Endodermal cell (in vitro differentiated cells): Measurements from ENCODE around the gene FOXE3. TPM values are rescaled to one million over a fixed set of nuclear protein-coding genes. Genes with fewer than 3 reads are reported as not detected.

Source experiments
- DNase-seq: peaks from one replicate; pipeline ENCODE4 v3.0.0-alpha.2; 2017
- H3K27ac ChIP-seq: 2 replicates; pipeline ENCODE4 v1.5.1; 2013; ENCODE audit warnings: mild to moderate bottlenecking, low read depth, low read length, moderate library complexity
- H3K27me3 ChIP-seq: 2 replicates; pipeline ENCODE4 v1.6.1; 2013; ENCODE audit warnings: mild to moderate bottlenecking, low read length, moderate library complexity; ENCODE audit not compliant: insufficient read depth, control insufficient read depth, poor library complexity, severe bottlenecking
- H3K36me3 ChIP-seq: 2 replicates; pipeline ENCODE4 v1.7.0; 2013; ENCODE audit warnings: mild to moderate bottlenecking, low read length, moderate library complexity; ENCODE audit not compliant: control insufficient read depth, insufficient read depth
- H3K4me1 ChIP-seq: one replicate; pipeline ENCODE4 v1.7.0; 2013; ENCODE audit warnings: low read length; ENCODE audit not compliant: control insufficient read depth, insufficient read depth
- H3K4me3 ChIP-seq: 2 replicates; pipeline ENCODE4 v1.5.1; 2013; ENCODE audit warnings: mild to moderate bottlenecking, low read length, moderate library complexity
- H3K9ac ChIP-seq: 2 replicates; pipeline ENCODE4 v1.6.1; 2013; ENCODE audit warnings: mild to moderate bottlenecking, low read length, moderate library complexity; ENCODE audit not compliant: poor library complexity, severe bottlenecking; ENCODE audit errors: extremely low read depth
- H3K9me3 ChIP-seq: 2 replicates; pipeline ENCODE4 v1.6.1; 2013; ENCODE audit warnings: mild to moderate bottlenecking, low read length, moderate library complexity; ENCODE audit not compliant: control insufficient read depth
- H3K27ac Mint-ChIP-seq: 2 replicates; pipeline ENCODE4 v1.8.0; 2020; ENCODE audit warnings: mixed read lengths
- H3K27me3 Mint-ChIP-seq: 2 replicates; pipeline ENCODE4 v1.8.0; 2021; ENCODE audit warnings: mild to moderate bottlenecking, mixed read lengths; ENCODE audit not compliant: insufficient read depth
- H3K36me3 Mint-ChIP-seq: 2 replicates; pipeline ENCODE4 v1.8.0; 2020; ENCODE audit warnings: low read depth, mixed read lengths
- H3K4me1 Mint-ChIP-seq: 2 replicates; pipeline ENCODE4 v1.8.0; 2020; ENCODE audit warnings: mixed read lengths
- H3K4me3 Mint-ChIP-seq: 2 replicates; pipeline ENCODE4 v1.8.0; 2020; ENCODE audit warnings: mild to moderate bottlenecking, moderate library complexity, mixed read lengths
- H3K9me3 Mint-ChIP-seq: 2 replicates; pipeline ENCODE4 v1.8.0; 2020; ENCODE audit warnings: mild to moderate bottlenecking, mixed read lengths
- CTCF ChIP-seq: fragments of 200-600 bp; sonication (generic); conservative IDR thresholded peaks from 2 replicates; pipeline ENCODE4 v1.5.0; 2021; ENCODE audit warnings: antibody characterized with exemption, mild to moderate bottlenecking
- WGBS, 2 experiments: methylation state at CpG; one replicate each; pipeline versions ENCODE4 v1.1.5 to v1.1.7; 2013; ENCODE audit warnings: missing lambda C conversion rate in 2 of 2, mixed read lengths in 1 of 2; ENCODE audit not compliant: insufficient coverage in 1 of 2, insufficient read length in 1 of 2; 5-methylcytosine and 5-hydroxymethylcytosine counted together
- total RNA-seq, 2 donors: library from RNA; stranded (reverse); fragmentation: NEBNext Ultra II Directional in 1 of 2; extraction: Animal tissue kit (Norgen Biotek cat#: 25700) in 1 of 2; gene quantifications; 2 replicates in 1 of 2; 3 replicates in 1 of 2; pipeline ENCODE4 v1.2.1, GENCODE V29; 2021

The FOXE3 gene
- total RNA-seq, 2 donors from 2014 or later: not detected

GRCh38 chr1:47431534-47431933, 15.4 kb downstream of the FOXE3 start:
- Histone ChIP-seq H3K27me3 (peaks cover 67% of the 10 kb centered on the region), H3K9ac (no peak overlapping the region), H3K4me3 (no peak overlapping the region), H3K27ac (no peak overlapping the region), H3K36me3 (no peaks in the 10 kb centered on the region), H3K9me3 (no peaks in the 10 kb centered on the region), H3K4me1 (peaks cover 8% of the 10 kb centered on the region)
- peak; percentile 89 for DNase-seq
- Mint-ChIP-seq H3K27ac (no peak overlapping the region), H3K4me1 (peaks cover 34% of the 10 kb centered on the region), H3K36me3 (no peaks in the 10 kb centered on the region), H3K9me3 (no peaks in the 10 kb centered on the region), H3K27me3 (peaks cover 94% of the 10 kb centered on the region), H3K4me3 (no peak overlapping the region)
- WGBS, 2 experiments: 96 to 100% methylated on average over 1 of the region's 1 CpG
- TF ChIP-seq CTCF: no peak

- peak overlapping the region; percentile 33 for H3K27ac Mint-ChIP-seq
- H3K4me3 Mint-ChIP-seq: peak overlapping the region; percentile 45
- H3K27me3 Mint-ChIP-seq: peaks cover 91% of the 10 kb centered on the region
- Histone ChIP-seq H3K27ac (no peak overlapping the region), H3K9ac (no peak overlapping the region), H3K27me3 (peaks cover 76% of the 10 kb centered on the region), H3K36me3 (no peaks in the 10 kb centered on the region), H3K9me3 (no peaks in the 10 kb centered on the region), H3K4me1 (peaks cover 8% of the 10 kb centered on the region), H3K4me3 (peak overlapping the region; percentile 60)
- peak; percentile 97 for DNase-seq
- no peaks in the 10 kb centered on the region for H3K9me3 Mint-ChIP-seq
- TF ChIP-seq CTCF: peak; percentile 91
- H3K36me3 Mint-ChIP-seq: no peaks in the 10 kb centered on the region
- 8 to 9% methylated on average over 22 to 32 of the region's 32 CpGs for WGBS, 2 experiments
- peaks cover 36% of the 10 kb centered on the region for H3K4me1 Mint-ChIP-seq
These were observed 16.3 kb downstream of the FOXE3 start for GRCh38 chr1:47432071-47433036.

- no peak overlapping the region for H3K27ac Mint-ChIP-seq
- peaks cover 8% of the 10 kb centered on the region for H3K4me1 ChIP-seq
- H3K4me3 ChIP-seq: peak overlapping the region; percentile 60
- H3K9ac ChIP-seq: no peak overlapping the region
- peak overlapping the region; percentile 45 for H3K4me3 Mint-ChIP-seq
- H3K36me3 ChIP-seq: no peaks in the 10 kb centered on the region
- H3K4me1 Mint-ChIP-seq: peaks cover 36% of the 10 kb centered on the region
- H3K27me3 Mint-ChIP-seq: peaks cover 86% of the 10 kb centered on the region
- no peak for TF ChIP-seq CTCF
- H3K27ac ChIP-seq: no peak overlapping the region
- no peaks in the 10 kb centered on the region for H3K9me3 Mint-ChIP-seq
- H3K9me3 ChIP-seq: no peaks in the 10 kb centered on the region
- WGBS, 2 experiments: 12 to 19% methylated on average over 6 to 17 of the region's 17 CpGs
- DNase-seq: peak; percentile 63
- H3K27me3 ChIP-seq: peaks cover 74% of the 10 kb centered on the region
- H3K36me3 Mint-ChIP-seq: no peaks in the 10 kb centered on the region
These were observed 16.9 kb downstream of the FOXE3 start for GRCh38 chr1:47433037-47433421.
